LoVo (cell line): ENCODE data around the gene PPP1R26.

Experiments used
- DNase-seq: peaks from one replicate; pipeline ENCODE4 v3.0.0-alpha.2; 2016; ENCODE audit warnings: low spot score

The PPP1R26 gene

DNA sequence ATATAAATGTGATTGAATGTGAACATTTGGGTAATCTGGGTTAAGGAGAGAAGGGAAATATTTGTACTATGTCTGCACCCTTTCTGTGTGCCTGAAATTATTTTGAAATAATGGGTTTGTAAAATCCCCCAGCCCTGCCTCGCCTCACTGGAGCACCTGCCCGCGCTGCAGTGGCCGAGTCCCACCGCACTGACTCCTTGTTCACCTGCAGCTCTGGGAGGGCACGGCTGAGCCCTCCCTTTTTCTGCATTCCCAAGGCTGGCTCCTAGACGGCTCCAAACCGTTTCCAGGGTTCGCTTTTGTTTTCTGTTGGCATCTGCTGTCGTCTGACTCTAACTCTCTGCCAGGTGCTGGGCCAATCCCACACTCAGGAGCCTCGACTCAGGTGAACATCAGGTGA is 17.6 kb upstream of the PPP1R26 start:
- no peak for DNase-seq

DNA sequence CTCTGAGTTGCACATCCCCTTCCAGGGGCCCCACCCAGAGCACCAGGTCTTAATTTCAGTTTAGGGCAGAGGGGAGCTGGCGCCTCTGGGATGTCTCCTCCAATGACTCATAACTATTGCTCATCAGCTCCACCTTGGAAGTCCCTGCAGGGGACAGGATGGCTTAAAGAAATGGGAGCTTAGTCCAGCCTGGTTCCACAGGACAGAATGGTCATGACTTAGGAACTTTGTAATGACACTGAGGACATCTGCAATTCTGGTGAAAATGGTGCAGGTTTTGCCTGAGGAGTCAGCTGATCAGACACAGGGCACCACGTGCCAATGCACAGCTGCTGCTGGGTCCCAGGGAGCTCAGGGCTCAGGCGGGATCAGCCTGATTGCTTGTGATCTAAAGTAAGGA is 16.4 kb upstream of the PPP1R26 start:
- peak; percentile 18 for DNase-seq

- DNase-seq, result no peak
Measured at GRCh38 chr9:135464181-135464580, 15.4 kb upstream of the PPP1R26 start.

DNA sequence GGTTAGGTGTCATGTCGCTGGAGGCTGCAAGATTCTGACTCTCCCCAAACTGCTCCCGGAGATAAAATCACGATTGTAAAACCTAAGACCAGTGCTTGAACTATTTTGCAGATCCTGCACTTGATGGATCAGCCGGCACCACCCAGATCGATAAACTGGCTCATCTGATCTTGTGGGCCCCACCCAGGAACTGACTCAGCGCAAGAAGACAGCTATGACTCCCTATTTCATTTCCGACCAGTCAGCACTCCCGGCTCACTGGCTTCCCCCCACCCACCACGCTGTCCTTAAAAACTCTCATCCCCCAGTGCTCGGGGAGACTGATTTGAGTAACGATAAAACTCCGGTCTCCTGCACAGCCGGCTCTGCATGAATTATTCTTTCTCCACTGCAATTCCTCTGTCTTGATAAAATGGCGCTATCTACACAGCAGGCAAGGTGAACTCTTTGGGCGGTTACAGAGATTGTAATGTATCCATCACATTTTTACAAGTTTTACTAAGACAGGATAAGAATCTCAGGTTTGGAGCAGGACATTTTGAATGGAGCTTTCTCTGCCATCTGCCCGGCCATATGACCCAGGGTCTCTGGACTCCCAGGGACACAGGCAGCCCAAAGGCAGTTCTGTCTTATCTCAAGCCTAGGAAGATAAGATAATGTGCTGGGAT is 10.6 kb upstream of the PPP1R26 start:
- no peak for DNase-seq

GRCh38 chr9:135471791-135472640 is 7.6 kb upstream of the PPP1R26 start:
- DNase-seq, result no peak

GRCh38 chr9:135473972-135474543 is 5.5 kb upstream of the PPP1R26 start:
- no peak for DNase-seq

- DNase-seq, result no peak
Measured at GRCh38 chr9:135474915-135475314, 4.7 kb upstream of the PPP1R26 start.

- DNase-seq, result no peak
Measured at GRCh38 chr9:135476561-135477355, 2.8 kb upstream of the PPP1R26 start.

- DNase-seq, result no peak
Measured at GRCh38 chr9:135478191-135478590, 1.4 kb upstream of the PPP1R26 start.

- peak; percentile 54 for DNase-seq
Measured at GRCh38 chr9:135478829-135479468, 633 bp upstream of the PPP1R26 start.

DNA sequence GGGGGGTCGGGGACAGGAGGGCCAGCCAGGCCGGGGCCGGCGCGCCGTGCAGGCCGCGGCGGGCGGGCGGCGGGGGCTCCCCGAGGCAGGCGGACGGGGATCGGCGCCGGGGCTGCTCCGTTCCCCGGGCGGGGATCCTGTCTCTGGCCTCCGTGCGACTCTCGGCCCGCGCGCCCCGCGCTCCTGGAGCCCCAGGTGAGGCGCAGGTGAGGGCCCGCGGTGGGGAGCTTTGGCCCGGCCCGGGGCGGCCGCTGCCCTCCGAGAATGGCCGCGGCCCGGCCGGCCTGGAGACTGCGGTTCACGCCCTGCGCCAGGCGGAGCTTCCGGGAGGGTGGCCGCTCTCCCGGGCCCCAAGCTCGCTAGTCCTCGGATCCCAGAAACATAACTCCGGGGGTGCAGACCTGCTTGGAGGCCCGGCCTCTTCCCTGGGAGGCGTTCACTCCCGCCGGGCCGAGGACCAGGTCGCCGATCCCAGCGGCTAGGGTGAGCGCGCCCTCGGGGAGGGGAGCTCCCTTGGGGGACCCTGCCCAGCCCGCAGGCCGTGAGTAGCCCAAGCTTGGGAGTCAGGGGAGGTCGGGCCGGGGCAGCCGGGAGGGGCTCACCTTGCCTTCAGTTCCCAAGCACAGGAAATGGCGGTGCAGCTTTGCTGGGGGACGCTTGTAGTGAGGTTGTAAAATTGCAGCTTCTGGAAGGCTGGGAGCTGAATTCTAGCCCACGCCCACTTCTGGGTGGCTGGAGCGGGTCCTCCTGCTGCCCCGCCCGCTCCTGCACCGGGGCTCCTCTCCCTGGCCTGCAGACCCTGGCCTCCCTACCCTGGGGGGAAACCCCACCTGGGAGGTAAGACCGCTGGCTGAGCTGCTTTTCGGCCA is 723 bp downstream of the PPP1R26 start:
- DNase-seq, result peak; percentile 39

- DNase-seq, result no peak
Measured at GRCh38 chr9:135480940-135481310, 1.3 kb downstream of the PPP1R26 start.

DNA sequence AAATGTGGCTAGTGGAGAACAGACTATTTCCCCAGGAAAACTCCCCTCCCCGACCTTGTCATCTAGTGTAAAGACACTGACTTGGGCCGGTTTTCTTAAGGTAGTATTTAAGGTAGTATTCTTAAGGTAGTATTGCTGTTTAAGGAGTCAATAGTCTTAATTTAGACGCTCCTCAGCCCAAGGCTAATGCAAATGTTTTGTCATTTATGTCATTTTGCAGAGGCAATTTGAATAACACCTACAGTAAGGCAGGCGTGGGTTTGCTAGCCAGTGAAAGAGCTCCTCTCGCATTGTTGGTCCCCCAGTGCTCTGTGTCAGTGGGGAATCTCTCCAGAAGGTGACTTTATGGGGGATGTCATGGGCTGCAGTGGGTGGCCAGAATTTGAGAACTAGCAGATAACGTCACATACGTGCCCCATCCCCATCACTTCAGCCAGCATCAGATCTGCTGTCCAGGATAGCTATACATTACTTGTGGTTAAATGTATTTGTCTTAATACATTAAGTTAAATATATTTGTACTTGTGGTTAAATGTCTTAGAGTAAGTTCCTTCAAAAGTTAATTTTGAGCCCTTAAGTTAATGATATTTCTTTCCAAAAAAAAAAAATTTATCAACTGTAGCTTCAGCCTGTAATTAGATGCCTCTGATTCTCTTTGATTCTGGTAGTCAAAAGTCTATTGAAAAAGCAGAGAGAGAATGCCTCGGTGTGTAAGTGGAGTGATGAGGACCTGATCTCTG is 2.6 kb downstream of the PPP1R26 start:
- DNase-seq, result no peak

DNA sequence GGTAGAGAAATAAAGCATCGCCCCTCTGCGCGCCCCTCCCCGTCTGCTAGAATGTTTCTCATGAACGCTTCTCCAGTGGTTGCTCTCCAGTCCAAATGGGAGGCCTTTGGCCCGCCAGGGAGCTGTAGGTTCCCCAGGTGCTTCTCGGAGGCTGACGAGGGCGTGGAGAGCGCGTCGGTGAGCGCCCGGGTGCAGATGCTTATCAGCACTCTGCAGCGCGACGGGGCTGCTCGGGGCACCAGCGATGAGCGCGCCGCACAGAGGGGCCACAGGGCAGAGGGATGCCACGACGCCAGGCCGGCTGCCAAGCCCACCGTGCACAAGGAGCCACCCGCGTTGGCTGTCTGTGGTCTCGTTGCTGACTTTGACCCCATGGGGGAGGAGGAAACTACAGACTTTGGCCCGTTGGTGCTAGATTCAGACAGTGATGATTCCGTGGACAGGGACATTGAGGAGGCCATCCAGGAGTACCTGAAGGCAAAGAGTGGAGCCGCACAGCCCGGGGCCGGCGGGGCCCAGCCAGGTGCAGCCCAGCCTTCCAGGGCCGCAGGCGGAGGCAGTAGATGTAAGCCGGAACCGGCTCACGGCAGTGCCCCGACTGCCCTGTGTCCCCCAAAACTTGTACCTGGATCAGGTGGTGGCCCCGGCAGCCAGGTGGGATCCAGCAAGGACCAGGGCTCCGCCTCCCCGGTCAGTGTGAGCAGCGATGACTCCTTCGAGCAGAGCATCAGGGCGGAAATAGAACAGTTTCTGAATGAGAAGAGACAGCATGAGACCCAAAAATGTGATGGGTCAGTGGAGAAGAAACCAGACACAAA is 5.1 kb downstream of the PPP1R26 start:
- DNase-seq, result no peak

- DNase-seq, result no peak
Measured at GRCh38 chr9:135485385-135485784, 5.8 kb downstream of the PPP1R26 start.

DNA sequence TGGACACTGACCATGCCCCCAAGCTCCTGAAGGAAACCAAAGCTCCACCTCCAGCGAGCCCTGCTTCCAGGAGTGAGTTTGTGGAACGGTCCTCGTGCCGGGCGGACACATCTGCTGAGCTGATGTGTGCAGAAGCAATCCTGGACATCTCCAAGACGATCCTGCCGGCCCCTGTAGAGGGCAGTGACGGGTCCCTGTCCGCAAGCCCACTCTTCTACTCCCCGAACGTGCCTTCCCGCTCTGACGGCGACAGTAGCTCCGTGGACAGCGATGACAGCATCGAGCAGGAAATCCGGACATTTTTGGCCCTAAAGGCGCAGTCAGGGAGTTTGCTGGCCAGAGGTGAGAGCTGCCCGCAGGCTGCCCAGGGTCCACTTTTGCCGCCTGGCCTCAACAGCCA is 6.2 kb downstream of the PPP1R26 start:
- no peak for DNase-seq

DNA sequence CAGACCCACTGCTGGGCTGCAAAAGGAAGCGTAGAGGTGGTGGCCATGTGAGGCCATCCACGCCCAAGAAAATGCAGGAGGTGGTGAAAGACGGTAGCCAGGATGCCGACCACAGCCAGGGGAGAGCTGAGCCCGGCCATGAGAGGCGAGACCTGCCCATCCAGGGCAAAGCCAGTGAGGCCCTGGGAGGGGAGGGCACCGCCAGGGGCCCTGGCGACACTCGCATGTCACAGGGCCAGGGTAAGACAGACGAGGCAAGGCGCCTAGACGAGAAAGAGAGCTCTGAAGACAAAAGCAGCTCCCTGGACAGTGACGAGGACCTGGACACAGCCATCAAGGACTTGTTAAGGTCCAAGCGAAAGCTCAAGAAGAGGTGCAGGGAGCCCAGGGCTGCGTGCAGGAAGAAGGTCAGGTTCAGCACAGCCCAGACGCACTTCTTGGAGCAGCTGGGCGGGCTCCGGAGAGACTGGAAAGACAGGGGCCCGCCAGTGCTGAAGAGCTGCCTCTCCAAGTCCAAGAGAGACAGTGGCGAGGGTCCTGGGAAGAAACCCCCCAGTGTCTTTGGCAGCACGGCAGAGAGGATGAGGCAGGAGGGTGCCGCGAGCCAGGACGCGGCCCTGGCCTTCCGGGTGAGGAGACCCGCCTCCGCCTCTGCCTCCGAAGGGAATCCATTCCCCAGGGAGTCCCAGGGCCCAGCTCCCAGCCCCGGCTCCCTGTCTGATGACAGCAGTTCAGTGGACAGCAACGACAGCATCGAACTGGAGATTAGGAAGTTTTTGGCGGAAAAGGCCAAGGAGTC is 6.9 kb downstream of the PPP1R26 start:
- no peak for DNase-seq

- DNase-seq, result no peak
Measured at GRCh38 chr9:135487281-135488012, 7.9 kb downstream of the PPP1R26 start.
